ENCODE measurements around the gene PPP1R3C. TPM values are rescaled to one million over a fixed set of nuclear protein-coding genes. Genes with fewer than 3 reads are reported as not detected.
A peak's percentile ranks its signal among the peaks of the same experiment; 100 is the strongest.

Gene PPP1R3C
- total and polyA plus RNA-seq, 3 donors from 2014 or later = 4.7 to 9.7 (median 5.8) TPM

DNA sequence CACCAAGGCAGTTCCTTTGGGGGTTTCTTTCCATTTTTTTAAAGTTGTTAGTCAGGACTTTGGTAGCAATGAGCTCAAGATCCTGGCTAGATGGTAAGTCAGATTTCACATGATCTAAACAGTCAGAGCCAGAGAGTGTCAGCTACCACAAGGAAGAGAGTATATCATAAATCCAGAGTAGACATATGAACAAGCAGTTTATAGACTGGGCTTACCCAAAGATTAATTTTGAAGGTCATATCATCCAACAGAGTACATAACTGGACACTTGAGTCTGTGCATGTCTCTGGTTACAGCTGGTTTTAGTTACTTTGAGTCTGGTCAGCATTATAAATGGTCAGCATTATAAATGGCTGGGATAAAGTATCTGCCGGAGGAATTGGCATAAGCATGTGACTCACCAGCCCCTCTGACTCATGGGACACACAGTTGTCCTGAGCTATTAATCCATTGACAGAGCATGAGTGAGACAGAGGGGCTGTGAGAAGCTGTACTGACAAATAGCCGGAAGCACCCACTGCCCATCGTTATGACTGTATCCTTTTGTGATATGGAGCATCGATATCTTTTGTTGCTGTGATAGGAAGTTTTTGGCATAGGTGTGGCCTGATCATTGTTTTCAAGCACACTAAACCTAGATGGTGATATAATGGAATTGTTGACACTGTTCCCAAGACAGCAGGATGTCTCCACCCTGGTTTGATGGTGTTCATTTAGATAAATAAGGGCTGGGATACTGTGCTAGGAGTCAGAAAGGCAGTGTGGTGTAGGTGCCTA is 19.3 kb downstream of the PPP1R3C start:
- TF ChIP-seq CTCF (IDR thresholded peaks at IDR 0.05) (no peak), POLR2A (IDR thresholded peaks at IDR 0.05) (no peak)
- Histone ChIP-seq H3K4me1 (peaks cover 7% of the 10 kb centered on the region), H3K36me3 (ENCODE audit: low read depth, missing control alignments) (no peaks in the 10 kb centered on the region), H3K4me3 (no peak overlapping the region), H3K27ac (no peak overlapping the region), H3K27me3 (no peaks in the 10 kb centered on the region), H3K9me3 (no peaks in the 10 kb centered on the region)
- no peak for DNase-seq
- WGBS, 2 donors = 70 to 80% methylated on average over 4 of the region's 4 CpGs
- intact Hi-C loops (cut with DNase I; ENCODE audit: low total_unique reads) = no loop called here

DNA sequence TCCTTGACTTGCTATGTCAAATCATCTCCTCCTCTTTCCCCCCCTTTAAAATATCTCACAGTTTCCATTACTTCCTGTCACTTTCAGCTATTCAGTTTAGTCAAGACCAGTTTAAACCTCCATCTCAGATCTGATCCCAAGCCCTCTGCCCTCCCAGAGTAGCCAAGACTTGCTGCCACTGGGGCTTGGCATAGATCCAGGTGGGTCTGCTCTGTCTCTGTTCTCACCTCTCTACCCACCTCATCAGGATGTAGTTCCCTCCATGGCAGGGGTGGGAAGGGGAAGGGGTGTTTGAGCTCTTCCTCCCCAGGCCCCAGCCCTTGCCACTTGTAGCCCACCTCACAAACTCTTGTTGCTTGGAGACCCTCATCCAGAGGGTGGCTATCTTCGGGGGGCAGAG is 22.0 kb downstream of the PPP1R3C start:
- TF ChIP-seq CTCF (IDR thresholded peaks at IDR 0.05) = no peak
- Histone ChIP-seq H3K27me3 (no peaks in the 10 kb centered on the region), H3K4me3 (no peak overlapping the region), H3K27ac (no peak overlapping the region), H3K9me3 (no peaks in the 10 kb centered on the region), H3K36me3 (ENCODE audit: low read depth, missing control alignments) (no peaks in the 10 kb centered on the region), H3K4me1 (peaks cover 18% of the 10 kb centered on the region)
- intact Hi-C loops (cut with DNase I; ENCODE audit: low total_unique reads) = no loop called here
- 71 to 100% methylated on average over 1 of the region's 1 CpG for WGBS, 2 donors
- DNase-seq = no peak

GRCh38 chr10:91610444-91610843 is 22.4 kb downstream of the PPP1R3C start:
- peaks cover 19% of the 10 kb centered on the region for H3K4me1 ChIP-seq
- WGBS, 2 donors = 83 to 84% methylated on average over 4 of the region's 4 CpGs
- TF ChIP-seq CTCF (IDR thresholded peaks at IDR 0.05) (no peak), POLR2A (IDR thresholded peaks at IDR 0.05) (no peak)
- no peak overlapping the region for H3K4me3 ChIP-seq
- H3K27me3 ChIP-seq = no peaks in the 10 kb centered on the region
- H3K36me3 ChIP-seq (ENCODE audit: low read depth, missing control alignments) = no peaks in the 10 kb centered on the region
- no peaks in the 10 kb centered on the region for H3K9me3 ChIP-seq
- DNase-seq = no peak
- intact Hi-C loops (cut with DNase I; ENCODE audit: low total_unique reads) = no loop called here
- no peak overlapping the region for H3K27ac ChIP-seq

DNA sequence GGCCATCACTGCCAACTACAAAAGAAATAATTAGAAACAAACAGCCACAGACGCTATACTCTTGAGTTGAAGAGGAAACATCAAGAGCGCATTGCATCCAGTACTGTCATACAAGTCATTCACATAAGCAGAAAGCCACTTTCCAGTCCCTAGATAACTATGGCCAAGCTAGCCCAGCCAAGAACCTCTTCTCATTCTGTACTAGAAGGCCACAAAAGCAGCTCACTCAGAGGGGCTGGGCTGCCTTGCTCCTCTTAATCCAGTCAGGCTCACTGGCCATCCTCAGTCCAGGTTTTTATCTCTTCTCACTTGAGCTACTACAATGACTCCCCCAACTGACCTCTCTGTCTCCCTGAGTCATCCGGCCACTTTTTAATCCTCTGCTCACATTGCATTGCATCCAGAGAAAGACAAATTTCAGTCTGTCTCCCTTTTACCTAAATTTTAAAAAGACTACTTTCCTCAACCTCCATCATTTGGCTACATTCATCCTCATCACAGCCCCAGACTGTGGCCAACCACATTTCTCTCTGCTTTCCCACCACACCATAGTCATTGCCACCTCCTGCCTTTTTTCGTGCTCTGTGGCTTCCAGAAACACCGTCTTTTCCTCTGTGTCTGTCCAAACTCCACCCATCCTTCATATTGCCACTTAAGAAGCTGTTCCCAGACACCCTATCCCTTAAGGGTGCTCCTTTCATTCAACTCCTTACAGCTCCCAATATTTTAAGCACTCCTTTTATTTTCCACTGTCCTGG is 25.0 kb downstream of the PPP1R3C start:
- DNase-seq = peak; percentile 30
- H3K4me3 ChIP-seq = no peak overlapping the region
- no peak for TF ChIP-seq POLR2A (IDR thresholded peaks at IDR 0.05)
- TF ChIP-seq CTCF (IDR thresholded peaks at IDR 0.05) = no peak
- no peaks in the 10 kb centered on the region for H3K36me3 ChIP-seq (ENCODE audit: low read depth, missing control alignments)
- intact Hi-C loops (cut with DNase I; ENCODE audit: low total_unique reads) = no loop called here
- WGBS, 2 donors = 28 to 42% methylated on average over 5 of the region's 5 CpGs
- peaks cover 29% of the 10 kb centered on the region for H3K4me1 ChIP-seq
- H3K9me3 ChIP-seq = no peaks in the 10 kb centered on the region
- no peaks in the 10 kb centered on the region for H3K27me3 ChIP-seq
- H3K27ac ChIP-seq = peak overlapping the region in 1 of 2 donors; percentile 8

Data from testis (tissue), 3 donors.